Frontal cortex (tissue), 4 donors: ENCODE results near the gene C8A. TPM values are rescaled to one million over a fixed set of nuclear protein-coding genes. Genes with fewer than 3 reads are reported as not detected.

ENCODE experiments used
- DNase-seq, 2 donors: peaks; one replicate each; pipeline ENCODE4 v3.0.0; 2012; ENCODE audit warnings: low spot score in 2 of 2
- FAIRE-seq: peaks from 2 replicates; lab custom pipeline; 2012; peaks lifted over from hg19 to GRCh38; lab: Jason Lieb, UNC
- total RNA-seq: library from RNA; depleted of rRNA; stranded (reverse); fragments of >200 nt; gene quantifications from one replicate; pipeline ENCODE4 v1.2.3, GENCODE V29; 2014
- donor health status: control.
- donor health status: control.
- donor health status: control.

C8A gene
- total RNA-seq, 1 donor from 2014 or later = not detected

GRCh38 chr1:56835657-56836056 lies 18.9 kb upstream of the C8A start:
- no peak for FAIRE-seq
- DNase-seq = no peak

DNA sequence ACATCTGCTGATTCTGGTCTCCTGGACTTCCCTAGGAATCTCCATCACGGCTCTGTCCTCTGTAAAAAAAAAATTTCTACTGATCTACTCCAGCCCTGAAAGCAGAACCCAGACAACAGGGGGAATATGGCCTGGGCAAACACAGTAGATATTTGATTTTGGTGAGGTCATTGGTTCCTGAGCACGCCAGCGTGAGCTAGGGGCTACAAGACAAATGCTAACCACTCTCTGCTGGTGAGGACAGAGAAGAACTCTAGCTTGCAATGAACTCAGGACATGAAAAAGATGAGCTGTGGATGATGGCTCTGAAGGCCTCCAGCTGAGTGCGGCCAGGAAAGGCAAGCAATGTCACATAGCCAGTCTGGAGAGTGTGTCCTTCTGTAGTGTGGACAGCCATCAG lies 18.2 kb upstream of the C8A start:
- no peak for FAIRE-seq
- no peak for DNase-seq

GRCh38 chr1:56837244-56837939 lies 17.2 kb upstream of the C8A start:
- FAIRE-seq (no peak), DNase-seq (no peak)

DNA sequence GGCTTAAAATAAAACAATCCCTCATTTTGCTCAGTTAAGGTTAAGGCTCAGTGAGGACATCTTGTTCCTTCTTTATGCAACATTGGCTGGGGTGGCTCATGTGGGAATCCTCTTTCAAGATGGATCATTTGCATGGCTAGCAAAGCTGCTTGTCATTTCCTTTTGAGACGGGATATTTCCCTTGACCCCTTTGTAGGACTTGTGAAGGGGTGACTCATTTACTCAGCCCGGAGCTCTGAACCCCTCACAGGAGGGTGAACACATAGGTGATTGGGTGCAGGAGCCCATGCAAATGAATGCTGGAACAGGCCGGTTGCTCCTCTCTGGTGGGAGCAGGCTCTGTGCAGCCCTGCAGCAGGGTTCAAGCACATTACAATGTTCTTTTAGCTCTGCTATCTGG lies 15.8 kb upstream of the C8A start:
- DNase-seq = no peak
- no peak for FAIRE-seq

DNA sequence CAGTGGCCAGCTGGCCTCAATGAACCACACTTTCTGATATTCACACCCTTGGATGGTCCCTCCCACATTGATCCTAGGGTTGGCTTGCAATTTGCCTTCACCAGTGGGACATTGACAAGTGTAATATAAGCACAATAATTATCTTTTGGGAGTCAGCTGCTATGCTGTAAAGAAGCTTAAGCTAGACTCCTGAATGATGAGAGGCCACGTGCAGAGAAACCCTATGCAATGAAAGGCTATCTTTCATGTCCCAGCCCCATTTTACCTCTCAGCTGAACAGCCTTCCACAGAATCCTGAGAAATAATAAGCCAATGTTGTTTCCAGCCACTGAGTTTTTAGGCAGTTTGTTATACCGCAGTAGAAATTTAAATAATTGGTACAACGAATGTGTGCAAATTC lies 11.1 kb upstream of the C8A start:
- FAIRE-seq (no peak), DNase-seq (no peak)

GRCh38 chr1:56844545-56845136 lies 10.0 kb upstream of the C8A start:
- FAIRE-seq = no peak
- DNase-seq = no peak

DNA sequence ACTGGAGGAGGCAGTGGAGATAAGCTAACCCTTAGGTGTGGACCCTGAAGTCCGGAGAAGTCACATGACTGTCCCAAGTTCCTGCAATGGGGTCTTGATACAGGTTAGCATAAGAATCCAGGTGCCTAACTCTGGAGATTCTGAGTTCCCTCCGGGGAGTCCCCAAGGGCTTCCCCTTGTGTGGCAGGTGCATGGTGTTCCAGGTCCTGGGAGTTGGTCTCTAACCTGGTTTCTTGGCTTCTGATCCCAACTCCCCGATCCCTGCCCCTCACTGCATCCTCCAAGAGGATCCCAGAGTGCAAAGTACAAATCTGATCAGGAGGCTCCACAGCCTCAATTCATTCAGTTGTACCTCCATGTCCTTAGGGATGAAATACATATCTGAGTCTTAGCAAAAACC lies 9.3 kb upstream of the C8A start:
- no peak for DNase-seq
- no peak for FAIRE-seq

GRCh38 chr1:56849750-56850149 lies 4.8 kb upstream of the C8A start:
- DNase-seq = no peak
- FAIRE-seq = no peak

- no peak for DNase-seq
- FAIRE-seq = no peak
Measured at GRCh38 chr1:56850411-56850810, 4.2 kb upstream of the C8A start.

GRCh38 chr1:56850922-56851321 lies 3.7 kb upstream of the C8A start:
- DNase-seq (no peak), FAIRE-seq (no peak)

- FAIRE-seq (no peak), DNase-seq (no peak)
Measured at GRCh38 chr1:56852476-56852875, 2.1 kb upstream of the C8A start.

DNA sequence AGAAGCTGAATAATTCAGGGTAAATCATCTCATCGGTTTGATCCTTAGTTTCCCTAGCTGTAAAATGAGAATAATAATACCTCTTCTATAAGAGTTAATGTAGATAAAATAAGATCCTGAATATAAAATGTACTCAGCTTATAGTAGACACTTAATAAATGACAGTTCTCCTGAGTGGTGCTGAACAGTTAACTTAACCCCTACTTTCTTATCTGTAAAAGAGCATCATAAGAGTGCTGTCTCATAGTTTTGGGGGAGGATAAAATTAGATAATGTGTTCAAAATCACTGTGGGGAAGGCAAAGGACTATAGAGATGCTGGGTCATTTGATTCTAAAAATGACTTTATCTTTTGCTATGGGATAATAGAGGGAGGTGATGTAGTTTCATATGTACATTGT lies 593 bp downstream of the C8A start:
- FAIRE-seq (no peak), DNase-seq (no peak)

DNA sequence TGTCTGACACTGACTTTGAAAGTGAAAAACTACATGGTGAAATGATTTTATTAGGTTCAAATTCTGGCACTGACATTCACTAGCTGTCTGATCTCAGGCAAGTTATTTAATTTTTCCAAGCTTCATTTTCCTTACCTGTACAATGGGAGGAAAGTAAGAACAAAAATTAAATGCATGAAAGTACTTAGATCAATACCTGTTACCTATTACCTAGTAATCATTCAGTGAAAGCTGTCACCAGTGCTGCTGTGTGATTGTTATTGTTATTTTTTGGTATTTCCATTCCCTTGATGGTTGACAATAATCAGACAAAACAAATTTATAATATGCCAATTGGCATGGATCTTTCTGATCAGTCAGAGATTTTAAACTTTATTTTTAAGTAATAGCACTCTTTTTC lies 1.6 kb downstream of the C8A start:
- DNase-seq (no peak), FAIRE-seq (no peak)

DNA sequence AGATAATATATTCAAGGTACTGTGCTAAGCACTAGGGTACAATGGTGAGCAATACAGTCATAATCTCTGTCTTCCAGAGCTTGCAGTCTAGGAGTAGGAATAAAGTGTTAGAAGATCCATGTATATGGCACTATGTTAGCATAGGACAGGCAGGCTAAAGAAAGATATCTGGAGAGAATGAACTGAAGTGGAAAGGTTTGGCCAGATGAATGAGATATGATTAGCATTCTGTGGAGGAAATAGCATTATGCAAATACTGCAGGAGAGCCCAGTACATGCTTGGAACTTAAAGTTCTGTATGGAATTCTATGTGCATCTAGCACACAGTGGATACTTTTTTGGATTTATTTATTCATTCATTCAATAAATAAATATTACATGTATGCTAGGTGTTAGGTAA lies 4.7 kb downstream of the C8A start:
- DNase-seq (no peak), FAIRE-seq (no peak)

- FAIRE-seq (no peak), DNase-seq (no peak)
Measured at GRCh38 chr1:56863265-56863992, 8.8 kb downstream of the C8A start.

GRCh38 chr1:56864430-56864829 lies 9.8 kb downstream of the C8A start:
- DNase-seq = no peak
- no peak for FAIRE-seq

DNA sequence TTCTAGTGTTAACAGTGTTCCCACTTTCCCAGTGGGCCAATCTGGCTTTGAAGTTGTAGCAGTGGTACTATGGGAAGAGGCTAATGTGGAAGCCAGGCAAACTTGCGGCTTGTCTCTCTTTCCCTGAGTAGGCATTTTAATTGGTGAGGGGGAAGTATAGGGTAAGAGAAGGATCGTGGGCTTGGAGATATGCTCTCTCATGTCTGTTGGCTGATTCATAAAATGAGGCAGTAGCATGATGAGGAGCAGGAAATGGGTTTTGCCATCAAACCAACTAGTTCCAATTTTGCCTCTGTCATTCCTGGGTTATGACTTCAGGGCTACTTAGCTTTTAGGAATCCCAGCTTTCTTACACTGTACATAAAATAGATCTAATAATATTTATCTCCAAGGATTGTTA lies 12.1 kb downstream of the C8A start:
- DNase-seq (no peak), FAIRE-seq (no peak)

GRCh38 chr1:56867491-56867890 lies 12.9 kb downstream of the C8A start:
- FAIRE-seq = no peak
- no peak for DNase-seq

DNA sequence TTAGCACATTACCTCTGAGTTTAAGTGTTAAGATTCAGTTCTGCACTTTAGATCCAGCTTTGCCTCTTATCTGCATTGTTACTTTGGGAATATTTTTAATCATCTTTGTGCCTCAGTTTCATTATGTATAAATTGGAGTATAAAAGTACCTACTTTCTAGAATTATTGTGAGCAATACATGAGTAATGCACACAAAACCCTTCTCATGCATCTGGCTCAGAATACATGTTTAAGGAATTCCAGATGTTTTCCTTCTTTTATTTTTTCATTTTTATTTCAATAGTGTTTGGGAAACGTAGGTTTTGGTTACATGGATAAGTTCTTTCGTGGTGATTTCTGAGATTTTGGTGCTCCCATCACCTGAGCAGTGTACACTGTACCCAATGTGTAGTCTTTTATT lies 14.2 kb downstream of the C8A start:
- FAIRE-seq (no peak), DNase-seq (no peak)

GRCh38 chr1:56872597-56872996 lies 18.0 kb downstream of the C8A start:
- no peak for FAIRE-seq
- peak in 1 of 2 donors; percentile 5 for DNase-seq

DNA sequence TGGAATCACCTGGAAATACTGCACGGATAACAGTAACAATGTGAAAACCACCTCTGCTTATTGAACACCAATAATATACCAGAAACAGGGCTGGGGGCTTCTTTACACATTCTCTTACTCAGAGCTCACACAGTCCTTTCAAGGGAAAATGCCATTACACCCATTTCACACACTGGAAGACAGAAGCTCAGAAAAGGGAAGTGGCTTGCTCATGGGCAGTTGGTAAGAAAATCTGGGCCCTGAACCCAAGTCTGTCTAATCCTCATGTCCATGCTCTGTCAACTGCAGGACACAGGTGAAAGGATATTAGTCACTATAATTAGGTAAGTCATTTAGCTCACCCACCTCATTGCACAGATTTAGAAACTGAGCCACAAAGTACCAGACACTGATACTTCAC lies 18.6 kb downstream of the C8A start:
- DNase-seq (no peak), FAIRE-seq (no peak)
